ENCODE results near the gene DCDC1. TPM values are rescaled to one million over a fixed set of nuclear protein-coding genes. Genes with fewer than 3 reads are reported as not detected.

DCDC1 gene
- total RNA-seq, 1 experiment from 2014 or later, result 1.5 TPM

GRCh38 chr11:30921811-30922210 lies 447.7 kb downstream of the DCDC1 start:
- Histone ChIP-seq H3K9me2 (ENCODE audit: insufficient read depth) (no peaks in the 10 kb centered on the region), H3K36me3 (ENCODE audit: control insufficient read depth in 1 of 2, insufficient read depth in 2 of 2, low read length in 2 of 2) (no peaks in the 10 kb centered on the region), H3K79me2 (ENCODE audit: insufficient read depth, low read length) (no peaks in the 10 kb centered on the region), H3K4me2 (ENCODE audit: low read length) (no peak overlapping the region), H3K4me3 (replicated peaks in 1 of 2; ENCODE audit: low read depth in 1 of 2, low read length in 2 of 2) (no peak overlapping the region), H3K27ac (ENCODE audit: low read depth, low read length) (no peak overlapping the region), H3K9ac (ENCODE audit: low read length) (no peak overlapping the region), H3K4me1 (ENCODE audit: control insufficient read depth in 1 of 2, insufficient read depth in 2 of 2, low read length in 2 of 2) (no peaks in the 10 kb centered on the region), H2AFZ (ENCODE audit: low read depth, low read length, poor library complexity, severe bottlenecking) (no peak overlapping the region), H3K9me3 (ENCODE audit: control insufficient read depth in 1 of 2, insufficient read depth in 1 of 2, low read depth in 1 of 2, low read length in 2 of 2) (no peaks in the 10 kb centered on the region), H3K27me3 (ENCODE audit: insufficient read depth, low read length) (peaks cover 59% of the 10 kb centered on the region), H4K20me1 (ENCODE audit: insufficient read depth) (no peaks in the 10 kb centered on the region)
- TF ChIP-seq SP1 (IDR thresholded peaks at IDR 0.05; ENCODE audit: low read depth) (no peak), ZBTB33 (IDR thresholded peaks at IDR 0.05; ENCODE audit: extremely low read depth, insufficient replicate concordance, low read length) (no peak), SRF (IDR thresholded peaks at IDR 0.05; ENCODE audit: low read depth) (no peak), ELF1 (IDR thresholded peaks at IDR 0.05; ENCODE audit: borderline replicate concordance, low read depth) (no peak), RAD21 (IDR thresholded peaks at IDR 0.05; ENCODE audit: low read depth) (no peak), CEBPB (IDR thresholded peaks at IDR 0.05; ENCODE audit: low read depth) (no peak), ZFX (IDR thresholded peaks at IDR 0.05) (no peak), ATF3 (IDR thresholded peaks at IDR 0.05) (no peak), EZH2 (IDR thresholded peaks at IDR 0.05) (no peak)
- TF ChIP-seq, protein P1, sequence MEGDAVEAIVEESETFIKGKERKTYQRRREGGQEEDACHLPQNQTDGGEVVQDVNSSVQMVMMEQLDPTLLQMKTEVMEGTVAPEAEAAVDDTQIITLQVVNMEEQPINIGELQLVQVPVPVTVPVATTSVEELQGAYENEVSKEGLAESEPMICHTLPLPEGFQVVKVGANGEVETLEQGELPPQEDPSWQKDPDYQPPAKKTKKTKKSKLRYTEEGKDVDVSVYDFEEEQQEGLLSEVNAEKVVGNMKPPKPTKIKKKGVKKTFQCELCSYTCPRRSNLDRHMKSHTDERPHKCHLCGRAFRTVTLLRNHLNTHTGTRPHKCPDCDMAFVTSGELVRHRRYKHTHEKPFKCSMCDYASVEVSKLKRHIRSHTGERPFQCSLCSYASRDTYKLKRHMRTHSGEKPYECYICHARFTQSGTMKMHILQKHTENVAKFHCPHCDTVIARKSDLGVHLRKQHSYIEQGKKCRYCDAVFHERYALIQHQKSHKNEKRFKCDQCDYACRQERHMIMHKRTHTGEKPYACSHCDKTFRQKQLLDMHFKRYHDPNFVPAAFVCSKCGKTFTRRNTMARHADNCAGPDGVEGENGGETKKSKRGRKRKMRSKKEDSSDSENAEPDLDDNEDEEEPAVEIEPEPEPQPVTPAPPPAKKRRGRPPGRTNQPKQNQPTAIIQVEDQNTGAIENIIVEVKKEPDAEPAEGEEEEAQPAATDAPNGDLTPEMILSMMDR (IDR thresholded peaks at IDR 0.05 in 2 of 3, conservative IDR thresholded peaks at IDR 0.05 in 1 of 3; ENCODE audit: borderline replicate concordance in 1 of 3, insufficient read depth in 1 of 3, low read depth in 2 of 3, low read length in 2 of 3), result no peak
- CTCF ChIA-PET, result no interaction called here
- no peak for DNase-seq (ENCODE audit: low read depth, low spot score)
- POLR2A ChIA-PET, result no interaction called here
- no TSS peak for BruUV-seq (replicated peaks)
- no peak for ATAC-seq
- RAD21 ChIA-PET (ENCODE audit: low non-redundant PET in 1 of 2, low total read pairs in 2 of 2, uncharacterized antibody in 2 of 2, unreplicated experiment in 2 of 2), result no interaction called here
- intact Hi-C loops (cut with micrococcal nuclease), result no loop called here

Data from HCT116 (cell line).